ENCODE data around the gene COMMD4.

DNA sequence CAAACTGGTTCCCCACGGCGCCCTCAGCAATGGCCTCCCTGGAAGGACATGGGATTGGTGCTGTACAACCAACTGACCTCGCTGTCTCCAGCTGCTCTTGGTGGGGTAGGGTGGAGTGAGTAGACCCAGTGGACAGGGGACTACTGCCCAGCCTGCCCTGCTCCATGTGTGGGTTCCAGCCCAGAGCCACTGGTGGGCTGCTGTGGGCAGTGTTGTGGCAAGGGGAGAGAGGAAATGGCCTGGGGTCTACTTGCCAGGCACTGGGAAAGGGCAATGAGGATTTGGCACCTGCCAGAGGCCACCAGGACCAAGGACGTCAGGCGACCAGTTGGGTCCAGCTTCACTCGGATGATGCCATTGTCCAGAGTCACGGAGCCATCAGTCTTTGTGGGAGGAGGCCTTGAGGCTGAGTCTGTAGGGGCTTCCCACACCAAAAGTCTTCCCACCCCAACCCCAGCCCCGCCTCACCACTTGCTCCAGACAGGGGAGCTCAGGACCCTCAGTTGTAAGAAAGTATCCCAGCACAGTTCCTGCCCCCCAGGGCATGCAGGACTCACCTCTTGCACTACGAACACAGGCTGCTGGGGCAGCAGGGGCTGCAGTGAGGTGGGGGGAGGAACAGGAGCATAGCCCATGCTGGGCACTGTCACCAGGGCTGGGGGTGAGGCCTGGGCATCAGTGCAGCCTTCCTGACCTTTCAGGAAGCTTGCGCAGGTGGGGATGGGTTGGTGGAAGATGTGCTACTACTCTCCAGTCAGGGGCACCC, 23.1 kb downstream of the COMMD4 start:
- TF ChIP-seq, protein P1, sequence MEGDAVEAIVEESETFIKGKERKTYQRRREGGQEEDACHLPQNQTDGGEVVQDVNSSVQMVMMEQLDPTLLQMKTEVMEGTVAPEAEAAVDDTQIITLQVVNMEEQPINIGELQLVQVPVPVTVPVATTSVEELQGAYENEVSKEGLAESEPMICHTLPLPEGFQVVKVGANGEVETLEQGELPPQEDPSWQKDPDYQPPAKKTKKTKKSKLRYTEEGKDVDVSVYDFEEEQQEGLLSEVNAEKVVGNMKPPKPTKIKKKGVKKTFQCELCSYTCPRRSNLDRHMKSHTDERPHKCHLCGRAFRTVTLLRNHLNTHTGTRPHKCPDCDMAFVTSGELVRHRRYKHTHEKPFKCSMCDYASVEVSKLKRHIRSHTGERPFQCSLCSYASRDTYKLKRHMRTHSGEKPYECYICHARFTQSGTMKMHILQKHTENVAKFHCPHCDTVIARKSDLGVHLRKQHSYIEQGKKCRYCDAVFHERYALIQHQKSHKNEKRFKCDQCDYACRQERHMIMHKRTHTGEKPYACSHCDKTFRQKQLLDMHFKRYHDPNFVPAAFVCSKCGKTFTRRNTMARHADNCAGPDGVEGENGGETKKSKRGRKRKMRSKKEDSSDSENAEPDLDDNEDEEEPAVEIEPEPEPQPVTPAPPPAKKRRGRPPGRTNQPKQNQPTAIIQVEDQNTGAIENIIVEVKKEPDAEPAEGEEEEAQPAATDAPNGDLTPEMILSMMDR (conservative IDR thresholded peaks at IDR 0.05; ENCODE audit: low read depth, low read length) = no peak
- no peak for TF ChIP-seq POLR2A (IDR thresholded peaks at IDR 0.05; ENCODE audit: low read depth, low read length)

Data from IMR-90 (cell line).